ENCODE measurements around the gene TMEM200C.

GRCh38 chr18:5937121-5937520, 41.8 kb upstream of the TMEM200C start:
- TF ChIP-seq, protein P1, sequence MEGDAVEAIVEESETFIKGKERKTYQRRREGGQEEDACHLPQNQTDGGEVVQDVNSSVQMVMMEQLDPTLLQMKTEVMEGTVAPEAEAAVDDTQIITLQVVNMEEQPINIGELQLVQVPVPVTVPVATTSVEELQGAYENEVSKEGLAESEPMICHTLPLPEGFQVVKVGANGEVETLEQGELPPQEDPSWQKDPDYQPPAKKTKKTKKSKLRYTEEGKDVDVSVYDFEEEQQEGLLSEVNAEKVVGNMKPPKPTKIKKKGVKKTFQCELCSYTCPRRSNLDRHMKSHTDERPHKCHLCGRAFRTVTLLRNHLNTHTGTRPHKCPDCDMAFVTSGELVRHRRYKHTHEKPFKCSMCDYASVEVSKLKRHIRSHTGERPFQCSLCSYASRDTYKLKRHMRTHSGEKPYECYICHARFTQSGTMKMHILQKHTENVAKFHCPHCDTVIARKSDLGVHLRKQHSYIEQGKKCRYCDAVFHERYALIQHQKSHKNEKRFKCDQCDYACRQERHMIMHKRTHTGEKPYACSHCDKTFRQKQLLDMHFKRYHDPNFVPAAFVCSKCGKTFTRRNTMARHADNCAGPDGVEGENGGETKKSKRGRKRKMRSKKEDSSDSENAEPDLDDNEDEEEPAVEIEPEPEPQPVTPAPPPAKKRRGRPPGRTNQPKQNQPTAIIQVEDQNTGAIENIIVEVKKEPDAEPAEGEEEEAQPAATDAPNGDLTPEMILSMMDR (IDR thresholded peaks at IDR 0.05), result no peak
- TF ChIP-seq POLR2A (IDR thresholded peaks at IDR 0.05), result no peak
